ENCODE data around the gene CACNB4. TPM values are rescaled to one million over a fixed set of nuclear protein-coding genes. Genes with fewer than 3 reads are reported as not detected.

The CACNB4 gene
- total and polyA plus RNA-seq, 2 of the 4 experiments (the other 2 are of a cell fraction), result 0.12 to 0.36 TPM

GRCh38 chr2:152126664-152127063 is 27.8 kb upstream of the CACNB4 start:
- Histone ChIP-seq H4K8ac (ENCODE audit: low read depth in 2 of 2, low read length in 2 of 2) (no peak overlapping the region), H3K4ac (ENCODE audit: low read depth, low read length) (no peak overlapping the region), H3K9ac (ENCODE audit: low read depth, low read length) (no peak overlapping the region), H3K9me1 (ENCODE audit: insufficient read depth, low read length) (no peaks in the 10 kb centered on the region; the same call in 1 of the 2 replicates), H3K79me1 (ENCODE audit: low read depth in 1 of 2, low read length in 2 of 2) (no peaks in the 10 kb centered on the region), H3K4me1 (ENCODE audit: control insufficient read depth, insufficient read depth, low read length) (no peaks in the 10 kb centered on the region), H3K23ac (ENCODE audit: low read depth, low read length) (no peak overlapping the region), H3K27ac (ENCODE audit: insufficient read depth, low read length) (no peak overlapping the region), H3K36me3 (ENCODE audit: control insufficient read depth, insufficient read depth, low read length) (peaks cover 10% of the 10 kb centered on the region), H3K4me2 (ENCODE audit: low read depth, low read length) (no peak overlapping the region), H2BK120ac (ENCODE audit: low read depth, low read length) (no peak overlapping the region), H3K4me3 (ENCODE audit: insufficient read depth, low read depth, low read length) (no peak overlapping the region), H3K9me3 (ENCODE audit: control insufficient read depth, insufficient read depth, low read length) (no peaks in the 10 kb centered on the region), H3K56ac (ENCODE audit: extremely low read depth, insufficient read depth, low read length) (no peak overlapping the region), H3K14ac (replicated peaks; ENCODE audit: low read depth, low read length) (no peak overlapping the region), H2BK20ac (ENCODE audit: low read depth, low read length) (no peak overlapping the region), H4K20me1 (ENCODE audit: insufficient read depth, low read length) (no peaks in the 10 kb centered on the region), H3K27me3 (ENCODE audit: control insufficient read depth, insufficient read depth, low read length) (no peaks in the 10 kb centered on the region), H2AK5ac (ENCODE audit: low read depth, low read length) (no peak overlapping the region), H2AK9ac (replicated peaks; ENCODE audit: low read depth, low read length, poor library complexity) (no peak overlapping the region), H3K18ac (ENCODE audit: low read depth, low read length) (no peak overlapping the region), H2AFZ (replicated peaks; ENCODE audit: low read length, poor library complexity) (no peak overlapping the region), H2BK5ac (ENCODE audit: low read depth, low read length, poor library complexity, severe bottlenecking) (no peak overlapping the region), H4K91ac (ENCODE audit: insufficient read depth, low read depth, low read length) (no peak overlapping the region), H2BK15ac (ENCODE audit: low read depth, low read length) (no peak overlapping the region), H4K5ac (ENCODE audit: low read depth, low read length) (no peak overlapping the region)
- POLR2A ChIA-PET (ENCODE audit: unreplicated experiment), result no interaction called here
- TF ChIP-seq MAFK (IDR thresholded peaks at IDR 0.05; ENCODE audit: low read depth, low read length) (no peak), CTCF (conservative IDR thresholded peaks at IDR 0.05; ENCODE audit: low read depth, low read length) (no peak), FOS (IDR thresholded peaks at IDR 0.05; ENCODE audit: low read depth, low read length) (no peak), ELK1 (IDR thresholded peaks at IDR 0.05; ENCODE audit: borderline replicate concordance, low read depth, low read length) (no peak), RFX5 (IDR thresholded peaks at IDR 0.05; ENCODE audit: low read depth, low read length) (no peak), MXI1 (IDR thresholded peaks at IDR 0.05; ENCODE audit: borderline replicate concordance, low read depth, low read length) (no peak), MAZ (IDR thresholded peaks at IDR 0.05; ENCODE audit: borderline replicate concordance, low read depth, low read length) (no peak), POLR2A (IDR thresholded peaks at IDR 0.05; ENCODE audit: low read depth, low read length) (no peak), CEBPB (IDR thresholded peaks at IDR 0.05; ENCODE audit: low read depth, low read length) (no peak), SMC3 (IDR thresholded peaks at IDR 0.05; ENCODE audit: low read depth, low read length) (no peak), USF2 (IDR thresholded peaks at IDR 0.05; ENCODE audit: low read depth, low read length) (no peak), NFE2L2 (IDR thresholded peaks at IDR 0.05; ENCODE audit: low read depth, low read length) (no peak)
- BruUV-seq (replicated peaks), result no TSS peak
- dilution Hi-C loops (cut with HindIII; ENCODE audit: low sequenced_read_pairs, unreplicated experiment), result no loop called here
- intact Hi-C loops (cut with micrococcal nuclease), result no loop called here
- CTCF ChIA-PET, result no interaction called here
- ATAC-seq (ENCODE audit: low read depth), result no peak
- in situ Hi-C loops (cut with MboI; ENCODE audit: low sequenced_read_pairs), result no loop called here
- no peak for DNase-seq
- 67% methylated on average over 1 of the region's 4 CpGs; no CpG with 5 or more reads in 1 of the 2 experiments for WGBS, 2 experiments (ENCODE audit: extremely low coverage in 2 of 2, insufficient read length in 1 of 2)
